IMR-90 (cell line): ENCODE measurements around the gene CMTM1. TPM values are rescaled to one million over a fixed set of nuclear protein-coding genes. Genes with fewer than 3 reads are reported as not detected.

ENCODE experiments used
- ATAC-seq: fragments of 200-7000 bp; cut with Tn5 transposase; 2 replicates; pipeline ENCODE4 v1.9.1; 2020; ENCODE audit warnings: low read depth, mild to moderate bottlenecking, moderate library complexity
- BruUV-seq: library from RNA; stranded (reverse); fragments of 400-500 nt; replicated peaks from 2 replicates; lab custom pipeline; 2021; lab: Mats Ljungman, UMichigan
- CTCF ChIA-PET: fragments of 300-600 bp; formaldehyde crosslinking; extraction: SDS; loops from one replicate; lab custom pipeline; 2021; ENCODE audit warnings: antibody characterized with exemption; lab: Yijun Ruan, JAX
- POLR2A ChIA-PET: fragments of 300-600 bp; sonication (Branson Sonifier 250); formaldehyde crosslinking; loops from one replicate; lab custom pipeline; 2022; ENCODE audit warnings: antibody characterized with exemption; ENCODE audit not compliant: unreplicated experiment; lab: Charles Lee
- DNase-seq: peaks from one replicate; pipeline ENCODE4 v3.0.0; 2013
- H2AFZ ChIP-seq: replicated peaks from 2 replicates; pipeline ENCODE3; 2013; ENCODE audit warnings: low read length, mild to moderate bottlenecking; ENCODE audit not compliant: poor library complexity
- H2AK5ac ChIP-seq: 2 replicates; pipeline ENCODE4 v1.6.1; 2013; ENCODE audit warnings: low read depth, low read length, inconsistent platforms
- H2AK9ac ChIP-seq: replicated peaks from 2 replicates; pipeline ENCODE3; 2013; ENCODE audit warnings: mild to moderate bottlenecking, low read depth, low read length, moderate library complexity; ENCODE audit not compliant: poor library complexity
- H2BK120ac ChIP-seq: 2 replicates; pipeline ENCODE4 v1.6.1; 2013; ENCODE audit warnings: low read depth, low read length, inconsistent platforms
- H2BK15ac ChIP-seq: 3 replicates; pipeline ENCODE4 v1.6.1; 2013; ENCODE audit warnings: low read depth, low read length, inconsistent platforms
- H2BK20ac ChIP-seq: 2 replicates; pipeline ENCODE4 v1.6.1; 2013; ENCODE audit warnings: low read depth, mild to moderate bottlenecking, inconsistent platforms, low read length, moderate library complexity
- H2BK5ac ChIP-seq: 2 replicates; pipeline ENCODE4 v1.6.1; 2013; ENCODE audit warnings: mild to moderate bottlenecking, low read depth, low read length, inconsistent platforms; ENCODE audit not compliant: poor library complexity, severe bottlenecking
- H3K14ac ChIP-seq: replicated peaks from 2 replicates; pipeline ENCODE4 v1.6.1; 2013; ENCODE audit warnings: low read depth, low read length, inconsistent platforms
- H3K18ac ChIP-seq: 2 replicates; pipeline ENCODE4 v1.6.1; 2013; ENCODE audit warnings: low read depth, low read length, control low read depth
- H3K23ac ChIP-seq: 2 replicates; pipeline ENCODE4 v1.6.1; 2013; ENCODE audit warnings: low read depth, low read length, inconsistent platforms
- H3K27ac ChIP-seq: 2 replicates; pipeline ENCODE4 v1.5.1; 2013; ENCODE audit warnings: mild to moderate bottlenecking, control low read depth, low read length; ENCODE audit not compliant: insufficient read depth
- H3K27me3 ChIP-seq: 2 replicates; pipeline ENCODE4 v1.6.1; 2013; ENCODE audit warnings: low read length; ENCODE audit not compliant: control insufficient read depth, insufficient read depth
- H3K36me3 ChIP-seq: 2 replicates; pipeline ENCODE4 v1.6.1; 2013; ENCODE audit warnings: low read length, mixed read lengths; ENCODE audit not compliant: control insufficient read depth, insufficient read depth
- H3K4ac ChIP-seq: 2 replicates; pipeline ENCODE4 v1.6.1; 2013; ENCODE audit warnings: low read depth, low read length, inconsistent platforms
- H3K4me1 ChIP-seq: 2 replicates; pipeline ENCODE4 v1.6.1; 2013; ENCODE audit warnings: low read length, mixed read lengths; ENCODE audit not compliant: control insufficient read depth, insufficient read depth
- H3K4me2 ChIP-seq: 2 replicates; pipeline ENCODE4 v1.6.1; 2013; ENCODE audit warnings: low read depth, mild to moderate bottlenecking, control low read depth, low read length, moderate library complexity
- H3K4me3 ChIP-seq: 2 replicates; pipeline ENCODE4 v1.5.1; 2013; ENCODE audit warnings: low read depth, mild to moderate bottlenecking, control low read depth, low read length, moderate library complexity; ENCODE audit not compliant: insufficient read depth
- H3K56ac ChIP-seq: 2 replicates; pipeline ENCODE4 v1.6.1; 2013; ENCODE audit warnings: low read length, inconsistent platforms; ENCODE audit not compliant: insufficient read depth; ENCODE audit errors: extremely low read depth
- H3K79me1 ChIP-seq, 2 experiments: 2 replicates each; pipeline ENCODE4 v1.6.1; 2013; ENCODE audit warnings: low read length in 2 of 2, inconsistent platforms in 1 of 2, low read depth in 1 of 2
- H3K9ac ChIP-seq: 2 replicates; pipeline ENCODE4 v1.6.1; 2013; ENCODE audit warnings: low read depth, low read length, control low read depth
- H3K9me1 ChIP-seq: 2 replicates; pipeline ENCODE4 v1.6.1; 2013; ENCODE audit warnings: low read length, inconsistent platforms; ENCODE audit not compliant: insufficient read depth
- H3K9me3 ChIP-seq: 2 replicates; pipeline ENCODE4 v1.6.1; 2013; ENCODE audit warnings: low read length; ENCODE audit not compliant: control insufficient read depth, insufficient read depth
- H4K20me1 ChIP-seq: 2 replicates; pipeline ENCODE4 v1.6.1; 2013; ENCODE audit warnings: low read length, inconsistent platforms; ENCODE audit not compliant: insufficient read depth
- H4K5ac ChIP-seq: 2 replicates; pipeline ENCODE4 v1.6.1; 2013; ENCODE audit warnings: mild to moderate bottlenecking, low read depth, low read length, control low read depth
- H4K8ac ChIP-seq, 2 experiments: 2 replicates each; pipeline ENCODE4 v1.6.1; 2013; ENCODE audit warnings: low read depth in 2 of 2, low read length in 2 of 2, control low read depth in 1 of 2, inconsistent platforms in 1 of 2
- H4K91ac ChIP-seq: 2 replicates; pipeline ENCODE4 v1.6.1; 2013; ENCODE audit warnings: low read depth, low read length, inconsistent platforms; ENCODE audit not compliant: insufficient read depth
- BHLHE40 ChIP-seq: fragments of 150-350 bp; IDR thresholded peaks from 2 replicates; pipeline ENCODE4 v1.6.1; 2016; ENCODE audit warnings: mild to moderate bottlenecking, low read depth, low read length
- CEBPB ChIP-seq: IDR thresholded peaks from 2 replicates; pipeline ENCODE4 v1.6.1; 2012; ENCODE audit warnings: low read depth, low read length, improper control_type of control experiment
- CHD1 ChIP-seq: IDR thresholded peaks from 2 replicates; pipeline ENCODE4 v1.6.1; 2012; ENCODE audit warnings: low read depth, low read length, improper control_type of control experiment
- CTCF ChIP-seq: conservative IDR thresholded peaks from 2 replicates; pipeline ENCODE4 v1.5.1; 2012; ENCODE audit warnings: mild to moderate bottlenecking, low read depth, low read length, improper control_type of control experiment
- ELK1 ChIP-seq: fragments of 150-350 bp; IDR thresholded peaks from 2 replicates; pipeline ENCODE4 v1.6.1; 2016; ENCODE audit warnings: low read depth, mild to moderate bottlenecking, low read length, moderate library complexity, borderline replicate concordance
- FOS ChIP-seq: fragments of 150-350 bp; IDR thresholded peaks from 2 replicates; pipeline ENCODE4 v1.6.1; 2016; ENCODE audit warnings: low read depth, low read length
- MAFK ChIP-seq: IDR thresholded peaks from 2 replicates; pipeline ENCODE4 v1.6.1; 2012; ENCODE audit warnings: low read depth, low read length, improper control_type of control experiment
- MAZ ChIP-seq: IDR thresholded peaks from 2 replicates; pipeline ENCODE4 v1.6.1; 2012; ENCODE audit warnings: low read depth, mild to moderate bottlenecking, low read length, improper control_type of control experiment, moderate library complexity, borderline replicate concordance
- NFE2L2 ChIP-seq: fragments of 150-350 bp; IDR thresholded peaks from 2 replicates; pipeline ENCODE4 v1.6.1; 2016; ENCODE audit warnings: low read depth, mild to moderate bottlenecking, low read length
- RCOR1 ChIP-seq: IDR thresholded peaks from 2 replicates; pipeline ENCODE4 v1.6.1; 2012; ENCODE audit warnings: mild to moderate bottlenecking, low read length, improper control_type of control experiment; ENCODE audit not compliant: insufficient replicate concordance
- RFX5 ChIP-seq: IDR thresholded peaks from 2 replicates; pipeline ENCODE4 v1.8.0; 2012; ENCODE audit warnings: low read depth, mild to moderate bottlenecking, low read length, moderate library complexity
- USF2 ChIP-seq: fragments of 150-350 bp; IDR thresholded peaks from 2 replicates; pipeline ENCODE4 v1.6.1; 2017; ENCODE audit warnings: mild to moderate bottlenecking, antibody characterized with exemption, low read length, low read depth
- WGBS, 2 experiments: methylation state at CpG; one replicate each; pipeline versions ENCODE4 v1.1.5 to v1.1.7; 2013; ENCODE audit warnings: missing lambda C conversion rate in 2 of 2; ENCODE audit not compliant: insufficient read length in 1 of 2; ENCODE audit errors: extremely low coverage in 2 of 2; 5-methylcytosine and 5-hydroxymethylcytosine counted together
- dilution Hi-C: fragments of 300-500 bp; cut with HindIII; formaldehyde crosslinking; loops from one replicate; pipeline ENCODE4 v1.14.3; 2018; ENCODE audit warnings: low sequenced_read_pairs; ENCODE audit not compliant: unreplicated experiment
- in situ Hi-C: fragments of 300-500 bp; cut with MboI; formaldehyde crosslinking; loops from 3 replicates; pipeline ENCODE4 v1.14.3; 2019; ENCODE audit warnings: low sequenced_read_pairs, inconsistent platforms, mixed read lengths
- intact Hi-C: fragments of 100-400 bp; cut with micrococcal nuclease; formaldehyde crosslinking; loops from 2 replicates; pipeline ENCODE4 v1.10.0; 2022
- polyA plus RNA-seq, 3 experiments: library from polyadenylated mRNA; depleted of rRNA; stranded (reverse); fragments of >200 nt; gene quantifications; 2 replicates each; pipeline ENCODE4 v1.2.3, GENCODE V29; 2012; ENCODE audit warnings: low replicate concordance in 1 of 3
- total RNA-seq: library from RNA; depleted of rRNA; stranded (reverse); fragments of >200 nt; gene quantifications from 2 replicates; pipeline ENCODE4 v1.2.3, GENCODE V29; 2012

CMTM1 gene
- total and polyA plus RNA-seq, 2 of the 4 experiments (the other 2 are of a cell fraction), result 0.54 to 2.1 TPM

- dilution Hi-C loops, result no loop called here
- in situ Hi-C loops, result no loop called here
- peak; percentile 29; the same call in 1 of the 2 replicates for TF ChIP-seq NFE2L2
- no peak for TF ChIP-seq CHD1
- no peak; the same call in 1 of the 2 replicates for TF ChIP-seq CEBPB
- no peak for TF ChIP-seq RFX5
- TF ChIP-seq FOS, result peak; percentile 93
- TF ChIP-seq MAZ, result peak; percentile 38; the same call in 1 of the 2 replicates
- TF ChIP-seq ELK1, result no peak
- TF ChIP-seq RCOR1, result peak; percentile 89
- no peak for TF ChIP-seq MAFK
- TF ChIP-seq BHLHE40, result peak; percentile 95
- no peak for TF ChIP-seq USF2
- TF ChIP-seq CTCF, result no peak
These were observed 52.5 kb downstream of the CMTM1 start for GRCh38 chr16:66618588-66619375.

More at GRCh38 chr16:66618588-66619375, 52.5 kb downstream of the CMTM1 start:
- Histone ChIP-seq H2AFZ (peak overlapping the region; percentile 12), H3K9me1 (peaks cover 27% of the 10 kb centered on the region), H2BK15ac (peak overlapping the region; percentile 75), H3K9me3 (no peaks in the 10 kb centered on the region), H3K56ac (peak overlapping the region; percentile 49; the same call in 1 of the 2 replicates), H3K4me1 (peaks cover 37% of the 10 kb centered on the region), H3K79me1 (0 out of 4 replicates have a peak, but pooled peaks cover 0 to 6% of the 10 kb centered on the region in 2 experiments), H2AK5ac (peak overlapping the region; percentile 64; the same call in 1 of the 2 replicates), H3K27me3 (no peaks in the 10 kb centered on the region), H3K14ac (peak overlapping the region; percentile 35), H3K9ac (peak overlapping the region; percentile 8; the same call in 1 of the 2 replicates), H4K91ac (peak overlapping the region; percentile 89), H3K18ac (peak overlapping the region; percentile 43; the same call in 1 of the 2 replicates), H2AK9ac (peak overlapping the region; percentile 18), H4K8ac (peak overlapping the region; percentile 16 to 78; a peak in 3 of 4 replicates), H2BK20ac (peak overlapping the region; percentile 86), H4K20me1 (peaks cover 9% of the 10 kb centered on the region; the same call in 1 of the 2 replicates), H3K23ac (peak overlapping the region; percentile 54), H4K5ac (peak overlapping the region; percentile 72; the same call in 1 of the 2 replicates), H3K4me3 (no peak overlapping the region), H2BK120ac (peak overlapping the region; percentile 81), H2BK5ac (peak overlapping the region; percentile 73), H3K4me2 (peak overlapping the region; percentile 21), H3K4ac (peak overlapping the region; percentile 66), H3K36me3 (peaks cover 7% of the 10 kb centered on the region), H3K27ac (peak overlapping the region; percentile 62)
- intact Hi-C loops, result no loop called here
- TSS peak; percentile 9 for BruUV-seq
- POLR2A ChIA-PET, result interaction anchor here (0.6 kb wide), 1 partner anchor 123 kb away, joined by 11 read pairs; no protein-coding TSS in a partner anchor
- DNase-seq, result peak; percentile 98
- CTCF ChIA-PET, result interaction anchor here (1.1 to 2.3 kb wide), 3 partner anchors 10 to 42 kb away, joined by 3 to 8 read pairs (median 5); no protein-coding TSS in a partner anchor
- WGBS, 2 experiments, result 9% methylated on average over 6 of the region's 10 CpGs; no CpG with 5 or more reads in 1 of the 2 experiments
- ATAC-seq, result peak; percentile 90
